GM12891 (cell line): Measurements from ENCODE around the gene RTP5.

Source experiments
- POLR2A ChIP-seq: IDR thresholded peaks from 2 replicates; pipeline ENCODE4 v1.6.1; 2011; ENCODE audit warnings: low read depth, low read length, control low read depth
- TAF1 ChIP-seq: IDR thresholded peaks from 2 replicates; pipeline ENCODE4 v1.6.1; 2011; ENCODE audit warnings: low read depth, low read length, control low read depth

- TF ChIP-seq POLR2A = no peak
- no peak for TF ChIP-seq TAF1
Measured at GRCh38 chr2:241835611-241836010, 33.9 kb upstream of the RTP5 start.
